SK-N-SH (cell line): Measurements from ENCODE around the gene SLC24A3.

ENCODE experiments used
- EP300 ChIP-seq, 2 experiments: IDR thresholded peaks; 2 replicates each; pipeline versions ENCODE4 v1.4.0 to v1.6.1; 2012; ENCODE audit warnings: borderline replicate concordance in 1 of 2, low read depth in 1 of 2, low read length in 1 of 2
- NFIC ChIP-seq: IDR thresholded peaks from 2 replicates; pipeline ENCODE4 v1.4.0; 2012; ENCODE audit warnings: borderline replicate concordance
- TF ChIP-seq, protein P1 (sequence below): IDR thresholded peaks from 2 replicates; pipeline ENCODE4 v1.4.0; 2012; ENCODE audit warnings: low read depth
- TF ChIP-seq, protein P2 (sequence below): fragments of 200-600 bp; sonication (generic); IDR thresholded peaks from 2 replicates; pipeline ENCODE4 v1.6.1; 2017; ENCODE audit warnings: antibody characterized with exemption, mild to moderate bottlenecking, moderate library complexity

DNA sequence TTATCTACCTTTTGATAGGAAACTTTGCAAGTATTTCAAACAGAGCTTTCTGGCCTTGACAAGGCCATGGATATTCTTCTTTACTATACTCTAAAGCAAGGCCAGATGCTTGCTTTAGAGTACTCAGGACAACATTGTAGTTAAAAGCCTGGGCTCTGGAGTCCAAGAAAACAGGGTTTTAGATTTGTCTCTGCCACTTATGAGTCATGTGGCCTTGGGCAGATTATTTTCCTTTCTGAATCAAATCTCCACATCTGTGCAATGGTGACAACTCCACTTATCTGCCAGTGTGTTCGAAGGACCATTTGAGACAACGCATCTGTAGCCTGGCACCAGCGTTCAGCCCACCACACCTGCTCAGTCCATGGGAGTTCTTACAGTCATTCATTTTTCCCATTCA is 279.7 kb downstream of the SLC24A3 start:
- no peak for TF ChIP-seq NFIC
- TF ChIP-seq, protein P1, sequence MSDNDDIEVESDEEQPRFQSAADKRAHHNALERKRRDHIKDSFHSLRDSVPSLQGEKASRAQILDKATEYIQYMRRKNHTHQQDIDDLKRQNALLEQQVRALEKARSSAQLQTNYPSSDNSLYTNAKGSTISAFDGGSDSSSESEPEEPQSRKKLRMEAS: no peak
- TF ChIP-seq, protein P2, sequence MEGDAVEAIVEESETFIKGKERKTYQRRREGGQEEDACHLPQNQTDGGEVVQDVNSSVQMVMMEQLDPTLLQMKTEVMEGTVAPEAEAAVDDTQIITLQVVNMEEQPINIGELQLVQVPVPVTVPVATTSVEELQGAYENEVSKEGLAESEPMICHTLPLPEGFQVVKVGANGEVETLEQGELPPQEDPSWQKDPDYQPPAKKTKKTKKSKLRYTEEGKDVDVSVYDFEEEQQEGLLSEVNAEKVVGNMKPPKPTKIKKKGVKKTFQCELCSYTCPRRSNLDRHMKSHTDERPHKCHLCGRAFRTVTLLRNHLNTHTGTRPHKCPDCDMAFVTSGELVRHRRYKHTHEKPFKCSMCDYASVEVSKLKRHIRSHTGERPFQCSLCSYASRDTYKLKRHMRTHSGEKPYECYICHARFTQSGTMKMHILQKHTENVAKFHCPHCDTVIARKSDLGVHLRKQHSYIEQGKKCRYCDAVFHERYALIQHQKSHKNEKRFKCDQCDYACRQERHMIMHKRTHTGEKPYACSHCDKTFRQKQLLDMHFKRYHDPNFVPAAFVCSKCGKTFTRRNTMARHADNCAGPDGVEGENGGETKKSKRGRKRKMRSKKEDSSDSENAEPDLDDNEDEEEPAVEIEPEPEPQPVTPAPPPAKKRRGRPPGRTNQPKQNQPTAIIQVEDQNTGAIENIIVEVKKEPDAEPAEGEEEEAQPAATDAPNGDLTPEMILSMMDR: no peak
- no peak for TF ChIP-seq EP300 (IDR thresholded peaks at IDR 0.05; ENCODE audit: borderline replicate concordance in 1 of 2, low read depth in 1 of 2, low read length in 1 of 2)
